NCI-H446 (cell line): ENCODE results near the gene GDI1.
A peak's percentile ranks its signal among the peaks of the same experiment; 100 is the strongest.
"Not testable (repeated sequence)": the region's sequence is repeated elsewhere in the genome, so short reads cannot be mapped to it uniquely, and the experiment has no call there.

ENCODE experiments used
- DNase-seq, 2 experiments: peaks; one replicate each; lab custom pipeline; 2025; lab: John Stamatoyannopoulos, UW

GDI1 gene

DNA sequence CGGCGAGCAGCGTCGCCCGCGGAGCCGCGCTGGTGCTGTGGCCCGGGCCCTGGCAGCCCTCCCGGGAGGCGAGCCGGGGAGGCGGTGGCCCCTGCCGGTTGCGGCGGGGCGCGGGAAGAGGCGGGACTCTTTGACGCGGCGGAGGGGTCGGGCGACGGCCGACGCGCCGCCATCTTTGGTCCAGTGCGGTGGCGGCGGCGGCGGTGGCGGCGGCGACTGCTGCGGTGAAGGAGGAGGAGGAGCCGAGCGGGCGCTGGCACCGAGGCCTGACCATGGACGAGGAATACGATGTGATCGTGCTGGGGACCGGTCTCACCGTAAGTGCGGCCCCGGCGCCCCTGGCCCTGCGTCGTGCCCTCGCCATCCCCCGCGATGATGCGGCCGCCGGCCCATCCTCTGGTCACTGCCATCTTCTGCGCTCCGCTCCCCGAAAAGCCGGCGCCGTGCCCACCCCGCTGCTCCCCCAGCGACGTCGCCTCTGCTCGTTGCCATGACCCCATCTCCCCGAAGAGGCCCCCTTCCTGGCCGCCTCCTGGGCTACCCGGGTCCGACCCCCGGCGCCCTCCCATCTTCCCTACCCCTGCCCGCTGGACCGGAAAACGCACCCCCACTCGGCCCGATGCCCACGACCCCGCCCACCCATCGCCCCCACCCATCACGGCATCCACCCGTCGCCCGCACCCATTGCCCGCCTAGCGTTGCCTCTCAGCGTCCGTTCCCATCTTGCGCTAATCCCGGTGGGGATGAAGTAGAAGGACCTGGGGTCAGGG is at the start of gene GDI1:
Gene GDI1, plus strand, starts transcription at position 172 of the 770 bp plus-strand sequence. Its CDS starts 101 bp downstream, at position 273.
- DNase-seq, result peak; percentile 5 to 55

DNA sequence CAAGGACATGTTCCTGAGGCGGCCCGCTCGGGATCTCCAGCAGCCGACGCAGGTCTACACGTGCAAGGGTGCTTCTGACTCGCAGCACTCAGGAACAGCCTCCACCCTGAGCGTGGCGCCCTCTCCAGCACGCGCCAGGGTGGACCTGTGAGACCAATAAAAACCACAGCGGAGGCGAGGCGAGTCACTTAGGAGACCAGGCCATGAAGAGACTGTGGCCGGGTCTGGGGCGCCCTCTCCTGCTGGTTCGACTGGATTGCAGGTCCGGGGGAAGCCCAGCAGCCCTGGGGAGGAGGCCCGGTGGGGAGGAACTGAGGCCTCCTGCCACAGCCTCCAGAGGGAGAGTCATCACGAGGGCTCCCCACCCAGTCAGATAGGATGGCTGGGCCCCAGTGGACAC is 48.9 kb upstream of the GDI1 start:
- not testable (repeated sequence) for DNase-seq

DNA sequence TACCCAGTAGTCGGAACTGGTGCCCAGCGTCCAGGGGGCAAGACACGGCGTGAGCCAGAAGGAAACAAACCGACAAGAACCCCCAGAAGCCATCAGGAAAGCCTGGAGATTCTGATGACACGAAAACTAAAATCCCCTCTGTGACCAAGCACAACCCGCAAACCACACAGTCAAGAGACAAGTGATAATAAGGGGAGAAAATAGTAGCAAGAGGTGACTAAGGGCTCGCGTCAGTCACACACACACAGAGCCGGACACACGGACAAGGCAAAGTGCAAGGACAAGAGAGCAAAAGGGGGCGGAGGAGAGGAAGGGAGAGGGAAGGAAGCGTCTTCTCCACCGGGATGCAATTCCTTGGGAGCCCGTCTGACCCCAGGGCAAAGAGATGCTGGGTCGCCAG is 48.3 kb upstream of the GDI1 start:
- DNase-seq, result not testable (repeated sequence)

DNA sequence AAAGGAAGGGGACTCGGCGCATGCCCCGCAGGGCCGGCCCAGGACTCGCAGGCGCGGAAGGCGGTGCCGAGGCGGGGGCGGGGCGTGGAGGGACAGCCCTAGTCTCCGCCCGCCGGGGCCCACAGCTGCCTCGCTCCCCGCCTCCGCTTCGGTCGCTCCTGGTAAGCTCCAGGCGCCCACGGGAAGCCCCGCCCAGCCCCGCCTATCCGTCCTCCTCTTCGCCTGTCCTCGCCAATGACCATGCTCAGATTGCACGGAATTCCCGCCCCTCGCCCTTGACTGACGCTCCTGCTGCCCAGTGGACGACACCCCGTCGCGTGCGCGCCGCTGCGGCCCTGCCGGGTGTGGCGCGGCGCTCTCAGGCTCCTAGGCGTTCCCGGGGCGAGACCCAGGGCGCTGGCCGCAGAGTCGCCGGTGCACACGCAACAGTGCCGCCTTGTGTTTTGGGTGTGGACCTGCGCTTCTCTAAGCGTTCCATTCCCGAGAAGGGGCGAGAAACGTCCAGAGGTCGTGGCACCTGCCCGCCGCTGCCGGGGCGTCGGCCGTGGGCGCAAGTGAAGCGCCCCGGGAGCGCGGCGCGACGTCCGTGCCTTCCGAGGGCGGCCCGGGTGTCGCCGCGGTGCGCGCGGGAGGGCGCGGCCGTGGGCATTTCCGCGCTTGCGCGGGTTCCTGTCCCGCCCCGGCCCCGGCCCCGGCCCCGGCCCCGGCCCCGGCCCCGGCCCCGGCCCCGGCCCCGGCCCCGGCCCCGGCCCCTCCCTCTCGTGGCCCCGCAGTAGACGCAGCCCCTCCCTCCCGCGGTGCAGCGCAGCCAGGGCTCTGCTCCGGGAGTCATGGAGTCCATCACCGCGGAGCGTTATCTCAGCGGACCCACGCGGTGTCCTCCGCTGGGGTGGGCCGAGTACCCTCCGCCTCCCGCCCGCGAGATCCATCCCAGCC is 46.9 kb upstream of the GDI1 start:
- not testable (repeated sequence) for DNase-seq

DNA sequence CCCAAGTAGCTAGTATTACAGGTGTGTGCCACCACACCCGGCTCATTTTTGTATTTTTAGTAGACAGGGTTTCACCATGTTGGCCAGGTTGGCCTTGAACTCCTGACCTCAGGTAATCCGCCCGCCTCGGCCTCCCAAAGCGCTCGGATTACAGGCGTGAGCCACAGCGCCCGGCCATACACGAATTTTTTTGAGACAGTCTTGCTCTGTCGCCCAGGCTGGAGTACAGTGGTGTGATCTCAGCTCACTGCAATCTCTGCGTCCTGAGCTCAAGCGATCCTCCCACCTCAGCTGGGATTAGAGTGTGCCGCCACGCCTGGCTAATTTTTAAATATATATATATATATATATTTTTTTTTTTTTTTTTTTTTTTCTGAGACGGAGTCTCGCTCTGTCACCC is 40.6 kb upstream of the GDI1 start:
- DNase-seq, result not testable (repeated sequence)

DNA sequence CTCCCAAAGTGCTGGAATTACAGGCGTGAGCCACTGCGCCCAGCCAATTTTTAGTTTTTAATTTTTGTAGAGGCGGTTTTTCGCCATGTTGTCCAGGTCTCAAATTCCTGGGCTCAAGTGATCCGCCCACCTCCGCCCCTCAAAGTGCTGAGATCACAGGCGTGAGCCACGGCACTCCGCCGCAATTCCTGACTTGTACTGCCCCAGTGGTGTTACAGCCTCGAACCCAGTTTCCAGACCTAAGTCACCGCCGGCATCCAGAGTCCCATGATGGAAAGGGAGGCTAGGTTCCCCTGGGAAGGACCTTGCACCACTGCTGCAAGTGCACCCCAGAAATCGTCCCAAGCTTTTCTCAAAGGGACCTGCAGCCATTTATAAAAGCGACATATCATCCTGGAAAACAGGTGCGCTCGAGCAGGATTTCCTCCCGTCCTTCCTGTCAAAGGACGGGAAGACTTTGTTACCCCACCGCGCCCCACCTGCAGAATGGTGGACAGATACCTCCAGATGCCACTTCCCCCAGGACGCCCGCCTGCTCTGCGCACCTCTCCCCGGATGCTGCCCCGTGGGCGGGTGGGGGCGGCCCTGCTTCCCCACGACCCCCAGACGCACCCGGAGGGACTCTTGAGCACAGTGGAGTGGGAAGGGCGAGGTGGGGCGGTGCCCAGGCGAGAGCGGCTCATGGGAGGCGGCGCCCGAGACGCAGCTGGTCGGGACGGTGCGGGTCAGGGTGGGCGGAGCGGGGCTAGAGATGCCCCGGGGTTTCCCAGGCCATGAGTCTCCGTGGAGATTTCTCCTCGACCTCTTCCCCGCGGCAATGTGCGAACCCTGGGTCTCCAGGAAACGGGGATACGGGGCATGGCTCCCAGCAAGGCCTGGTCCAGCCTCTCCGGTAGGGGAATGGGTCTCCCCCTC is 39.7 kb upstream of the GDI1 start:
- peak in 1 of 2 experiments; percentile 54 for DNase-seq

DNA sequence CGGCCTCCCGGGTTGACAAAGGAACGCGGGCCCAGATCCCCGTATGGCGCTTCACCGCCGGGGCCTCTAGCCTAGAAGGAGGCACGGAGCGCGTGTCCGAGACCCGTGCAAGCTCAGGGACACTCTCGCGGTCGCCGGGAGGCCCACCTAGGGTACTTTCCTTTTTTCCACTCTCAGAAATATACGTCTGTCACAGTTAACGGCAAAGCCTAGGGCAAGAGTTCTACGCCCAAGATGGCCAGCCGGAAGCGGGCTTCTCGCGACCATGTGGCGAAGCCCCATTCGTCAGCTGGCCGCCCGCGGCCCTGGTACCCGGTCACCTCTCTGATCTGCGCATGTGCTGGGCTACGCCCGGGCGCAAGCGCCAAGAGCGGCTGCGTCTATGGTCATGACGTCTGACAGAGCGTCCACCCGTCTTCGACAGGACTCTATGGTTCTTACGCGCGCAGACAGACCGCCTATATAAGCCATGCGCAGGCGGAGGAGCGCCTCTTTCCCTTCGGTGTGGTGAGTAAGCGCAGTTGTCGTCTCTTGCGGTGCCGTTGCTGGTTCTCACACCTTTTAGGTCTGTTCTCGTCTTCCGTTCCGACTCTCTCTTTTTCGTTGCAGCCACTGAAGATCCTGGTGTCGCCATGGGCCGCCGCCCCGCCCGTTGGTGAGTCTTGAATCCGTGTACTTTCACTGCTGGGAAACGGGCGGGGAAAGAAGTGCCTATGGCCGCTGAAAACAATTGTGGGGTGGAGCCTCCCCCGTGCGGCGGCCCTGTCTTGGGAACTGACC is 38.9 kb upstream of the GDI1 start, which contains the start of gene RPL10:
Gene RPL10, plus strand, starts transcription at position 490 of the 780 bp plus-strand sequence. Its CDS starts 143 bp downstream, at position 633.
- peak; percentile 91 to 97 for DNase-seq

DNA sequence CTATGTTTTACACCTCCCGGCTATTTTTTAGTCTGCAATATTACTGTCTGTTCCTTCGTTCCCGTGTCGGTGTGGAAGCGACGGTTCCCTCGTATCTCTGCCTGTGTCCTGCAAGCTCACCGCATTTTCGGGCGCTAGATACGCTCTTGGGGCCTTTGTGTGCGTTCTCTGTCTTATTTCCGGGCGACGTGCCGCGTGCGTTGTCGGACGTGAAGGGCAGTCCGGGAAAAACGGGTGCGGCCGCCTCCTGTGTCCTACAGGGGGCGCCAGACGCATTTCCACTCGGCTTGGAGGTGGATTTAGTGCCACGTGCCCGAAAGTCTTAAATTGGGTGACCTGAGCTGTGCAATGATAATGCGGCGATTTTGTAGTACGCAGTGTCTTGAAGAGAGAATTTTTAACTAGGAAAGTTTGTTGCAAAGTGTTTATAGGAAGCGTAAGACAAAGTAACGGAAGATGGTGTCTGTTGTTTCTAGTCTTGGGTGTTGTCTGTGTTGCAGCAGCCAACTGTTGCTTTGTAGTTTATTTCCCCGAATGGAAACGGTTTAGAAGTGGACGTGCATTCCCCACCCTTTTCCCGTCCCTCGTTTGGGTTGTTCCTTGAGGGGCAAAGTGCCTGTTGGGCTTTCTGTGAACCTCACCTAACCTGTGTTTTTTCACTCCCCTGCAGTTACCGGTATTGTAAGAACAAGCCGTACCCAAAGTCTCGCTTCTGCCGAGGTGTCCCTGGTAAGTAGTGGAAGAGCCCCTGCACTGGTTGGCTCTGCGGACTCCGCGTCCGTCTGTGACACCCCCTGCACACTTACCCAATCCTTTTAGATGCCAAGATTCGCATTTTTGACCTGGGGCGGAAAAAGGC is 38.1 kb upstream of the GDI1 start:
- DNase-seq, result peak in 1 of 2 experiments; percentile 74

DNA sequence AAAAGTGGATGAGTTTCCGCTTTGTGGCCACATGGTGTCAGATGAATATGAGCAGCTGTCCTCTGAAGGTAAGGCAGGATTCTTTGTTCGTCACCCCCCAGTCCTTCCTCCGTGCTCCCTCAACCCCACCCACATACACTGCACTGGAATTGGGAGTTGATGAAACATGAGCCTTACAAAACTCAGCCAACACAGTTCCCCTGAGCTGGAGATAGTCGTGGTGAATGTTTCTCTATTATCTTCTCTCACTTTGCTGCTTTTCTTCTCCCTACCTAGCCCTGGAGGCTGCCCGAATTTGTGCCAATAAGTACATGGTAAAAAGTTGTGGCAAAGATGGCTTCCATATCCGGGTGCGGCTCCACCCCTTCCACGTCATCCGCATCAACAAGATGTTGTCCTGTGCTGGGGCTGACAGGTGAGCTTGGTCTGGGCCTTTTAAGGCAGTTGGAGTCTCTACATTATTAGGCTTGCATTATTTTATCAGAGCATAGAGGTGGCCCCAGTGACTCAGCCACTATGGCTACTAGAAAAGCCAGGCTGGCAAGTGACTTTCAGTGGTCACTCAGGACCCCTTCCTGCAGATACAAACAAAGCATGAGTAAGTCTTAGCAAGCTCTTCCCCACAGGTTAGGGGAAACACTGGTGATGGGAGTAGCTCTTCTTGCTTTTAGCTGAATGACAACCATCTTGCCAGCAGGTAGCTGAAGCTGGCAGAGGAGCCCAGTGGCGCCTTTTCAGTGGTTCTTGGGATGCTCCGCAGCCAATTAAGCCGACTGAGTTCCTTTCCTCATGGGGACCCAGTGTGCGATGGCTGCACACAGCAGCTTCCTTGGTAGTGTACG is 37.2 kb upstream of the GDI1 start:
- DNase-seq, result no peak

DNA sequence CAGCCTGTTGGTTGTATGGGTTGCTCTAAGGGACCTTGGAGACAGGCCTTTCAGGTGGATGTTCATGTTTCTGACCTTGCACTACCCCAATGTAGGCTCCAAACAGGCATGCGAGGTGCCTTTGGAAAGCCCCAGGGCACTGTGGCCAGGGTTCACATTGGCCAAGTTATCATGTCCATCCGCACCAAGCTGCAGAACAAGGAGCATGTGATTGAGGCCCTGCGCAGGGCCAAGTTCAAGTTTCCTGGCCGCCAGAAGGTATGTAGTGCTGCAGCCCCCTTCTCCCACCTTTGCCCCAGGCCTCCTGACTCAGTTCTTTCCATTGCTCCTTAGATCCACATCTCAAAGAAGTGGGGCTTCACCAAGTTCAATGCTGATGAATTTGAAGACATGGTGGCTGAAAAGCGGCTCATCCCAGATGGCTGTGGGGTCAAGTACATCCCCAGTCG is 36.6 kb upstream of the GDI1 start:
- DNase-seq, result not testable (repeated sequence)

DNA sequence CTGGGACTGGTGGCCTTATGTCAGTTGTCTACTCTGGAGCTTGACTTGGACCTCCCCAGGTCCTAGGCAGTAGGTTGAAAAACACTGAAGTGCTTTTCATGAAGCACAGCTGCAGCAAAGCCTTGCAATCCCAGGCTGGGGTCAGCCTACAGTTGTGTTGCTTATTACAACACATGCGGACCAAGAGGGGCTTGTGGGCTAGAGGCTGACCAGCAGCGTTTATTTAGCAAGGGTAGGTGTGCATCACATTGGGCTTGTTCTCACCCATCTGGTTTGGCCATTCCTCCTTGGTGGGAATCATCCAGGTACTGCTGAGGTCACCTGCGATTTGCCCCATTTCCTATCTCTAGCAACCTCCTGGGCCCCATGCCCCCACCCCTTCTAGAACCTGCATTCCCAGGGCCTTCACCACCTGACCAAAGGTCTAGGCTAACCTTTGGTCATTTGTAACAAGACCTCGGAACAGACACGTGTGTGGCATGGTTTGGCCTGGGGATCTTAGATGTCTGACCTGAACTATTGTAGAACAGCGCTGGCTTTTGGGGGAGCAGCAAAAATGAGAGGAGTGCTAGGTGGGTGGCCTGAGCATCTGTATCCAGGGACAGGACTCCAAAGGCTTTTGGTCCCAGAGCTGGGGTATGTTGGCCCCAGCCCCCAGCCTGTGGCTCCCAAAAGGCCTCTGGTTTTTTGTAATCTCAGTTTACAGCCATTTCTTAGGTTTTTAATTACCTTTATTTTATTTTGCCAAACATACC is 35.7 kb upstream of the GDI1 start:
- no peak for DNase-seq

DNA sequence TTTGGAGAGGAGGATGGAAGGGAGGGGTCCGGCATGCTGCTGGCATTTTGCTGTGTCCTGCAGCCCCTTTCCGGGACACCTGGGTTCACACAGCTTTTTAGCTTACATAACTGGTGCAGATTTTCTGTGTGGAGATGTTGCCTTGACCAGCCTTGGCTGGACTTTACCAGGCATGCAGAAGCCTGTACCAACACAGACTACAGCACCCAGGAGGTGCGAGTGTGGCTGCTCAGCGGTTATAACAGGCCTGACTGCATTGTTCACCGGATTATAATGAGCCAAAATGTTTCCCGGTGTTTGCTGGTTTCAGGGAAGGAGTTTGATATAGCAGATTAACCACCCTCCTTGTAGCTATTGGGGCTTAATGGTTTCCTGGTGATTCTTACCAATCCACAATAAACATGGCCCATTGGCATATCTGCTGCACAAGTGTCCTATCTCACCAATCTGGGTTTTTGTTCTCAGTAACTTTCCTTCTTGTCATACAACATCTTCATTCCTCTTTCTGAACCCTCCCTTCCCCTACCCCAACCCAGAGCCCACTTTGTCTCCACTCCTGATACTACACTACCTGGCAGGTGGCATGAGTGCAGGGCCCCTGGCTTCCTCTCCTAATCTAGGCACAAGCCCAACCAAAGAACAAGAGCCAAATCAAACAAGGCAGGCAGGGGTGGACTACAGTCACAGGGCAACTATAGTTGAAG is 34.9 kb upstream of the GDI1 start:
- DNase-seq, result no peak

DNA sequence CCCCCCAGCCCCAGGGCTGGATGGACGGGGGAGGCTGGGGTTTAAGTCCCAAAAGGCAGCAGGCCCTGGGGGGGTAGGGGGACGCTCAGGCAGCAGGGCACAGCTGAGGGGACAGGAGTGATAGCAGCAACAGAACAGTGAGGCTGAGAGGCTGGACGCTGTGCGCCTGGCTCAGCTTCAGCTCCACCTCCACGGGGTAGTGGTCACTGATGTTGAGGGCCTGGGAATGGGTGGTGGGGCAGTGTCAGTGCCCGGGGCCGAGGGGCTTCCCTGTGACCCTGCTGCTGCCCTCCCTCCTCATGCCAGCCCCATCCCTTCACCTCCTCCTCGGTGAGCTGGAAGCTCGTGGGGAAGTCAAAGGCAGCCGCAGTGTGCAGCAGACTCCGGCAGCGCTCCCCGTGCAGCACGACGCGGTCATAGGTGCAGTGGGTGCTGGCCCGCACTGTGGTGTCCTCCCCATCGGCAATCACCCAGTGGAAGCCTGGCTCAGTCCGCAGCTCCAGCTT is 34.3 kb upstream of the GDI1 start:
- no peak for DNase-seq

DNA sequence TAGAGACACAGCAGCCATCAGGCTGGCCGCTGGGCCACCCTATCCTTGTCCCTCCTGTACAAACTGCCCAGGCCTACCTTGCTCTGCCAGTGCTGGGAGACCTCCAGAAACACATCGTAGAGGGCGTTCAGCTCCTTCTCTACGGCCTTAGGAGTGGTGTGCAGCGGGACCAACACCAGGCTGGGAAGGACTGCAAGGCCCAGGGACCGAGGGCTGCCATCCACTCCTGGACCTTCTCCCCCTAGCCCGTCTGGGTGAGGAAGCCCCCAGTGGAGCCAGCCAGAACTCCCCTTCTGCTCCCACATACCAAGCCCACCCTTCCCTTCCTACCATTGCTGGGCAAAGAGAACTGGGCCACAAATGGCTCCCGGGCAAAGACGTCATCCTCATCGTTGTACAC is 33.8 kb upstream of the GDI1 start:
- no peak for DNase-seq

DNA sequence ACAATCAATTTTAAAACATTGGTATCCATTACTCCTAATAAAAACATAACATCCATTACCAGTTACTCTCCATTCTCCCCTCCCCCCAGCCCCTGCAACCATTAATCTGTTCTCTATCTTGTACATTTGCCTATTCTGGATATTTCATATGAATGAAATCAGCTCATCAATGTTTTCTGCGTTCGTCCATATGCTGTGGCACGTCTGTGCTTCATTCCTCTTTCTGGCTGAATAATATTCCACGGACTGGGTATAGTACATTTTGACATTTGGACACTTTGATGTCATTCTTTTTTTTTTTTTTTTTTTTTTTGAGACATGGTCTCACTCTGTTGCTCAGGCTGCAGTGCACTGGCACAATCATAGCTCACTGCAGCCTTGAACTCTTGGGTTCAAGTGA is 33.1 kb upstream of the GDI1 start:
- DNase-seq, result no peak

DNA sequence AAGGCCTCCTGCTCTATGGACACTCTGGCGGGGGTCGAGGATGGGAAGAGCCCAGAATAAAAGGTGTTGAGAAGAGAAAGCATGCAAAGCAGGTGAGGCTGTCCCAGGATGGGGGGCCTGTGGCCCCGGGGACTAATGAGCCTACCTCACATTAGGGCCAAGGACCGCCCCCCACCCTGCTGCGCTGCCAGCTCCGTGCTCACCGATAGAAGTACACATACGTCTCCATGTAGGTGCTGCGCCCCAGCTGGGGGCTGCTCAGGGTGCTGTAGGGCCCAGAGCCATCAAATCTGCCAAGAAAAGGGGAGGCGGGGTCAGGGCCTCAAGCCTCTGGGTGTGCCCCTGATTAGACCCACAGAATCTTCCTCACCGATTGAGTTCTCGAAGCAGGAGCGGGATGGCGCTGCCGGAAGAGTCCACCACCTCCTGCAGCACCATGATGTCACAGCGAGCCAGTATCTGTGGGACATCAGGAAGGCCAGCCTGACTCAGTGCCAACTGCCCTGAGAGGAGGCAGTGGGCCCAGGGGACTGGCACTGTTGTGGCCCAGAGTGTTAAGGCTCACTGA is 32.2 kb upstream of the GDI1 start:
- DNase-seq, result no peak

DNA sequence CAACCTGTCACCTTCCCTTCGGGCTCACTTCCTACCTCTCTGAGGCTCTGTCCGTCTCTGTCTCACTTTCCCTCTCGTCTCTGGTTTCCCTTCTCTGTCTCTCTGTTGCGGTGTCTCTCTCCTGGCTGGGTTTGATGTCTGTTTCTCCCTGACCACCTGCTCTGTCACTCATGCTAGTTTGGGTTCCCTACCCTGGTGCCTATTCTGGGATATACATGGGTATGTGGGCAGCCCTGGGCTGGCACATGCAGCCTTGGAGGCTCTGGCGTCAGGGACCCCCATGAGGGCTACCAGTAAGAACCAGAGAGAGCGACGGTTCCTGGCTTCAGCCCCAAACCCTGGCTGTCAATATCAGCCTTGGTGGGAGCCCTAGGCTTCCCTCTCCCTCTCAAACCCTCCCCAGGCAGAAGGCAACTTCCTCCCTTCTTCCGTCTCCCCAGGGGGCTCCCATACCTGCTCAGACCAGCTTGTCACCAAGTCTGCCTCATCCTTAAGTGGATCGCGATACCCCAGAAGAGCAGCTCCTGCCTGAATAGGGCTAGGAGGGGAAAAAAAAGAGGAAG is 28.2 kb upstream of the GDI1 start:
- DNase-seq, result no peak
